Kasumi-1 (cell line): ENCODE data around the gene LZTS3.
"Not testable (repeated sequence)": the region's sequence is repeated elsewhere in the genome, so short reads cannot be mapped to it uniquely, and the experiment has no call there.

Experiments used
- DNase-seq, 2 experiments: peaks; one replicate each; lab custom pipeline; 2025; lab: John Stamatoyannopoulos, UW

LZTS3 gene

GRCh38 chr20:3192226-3193015 lies 19.1 kb upstream of the LZTS3 start:
- no peak for DNase-seq

- DNase-seq = no peak
Observed at GRCh38 chr20:3190681-3191111, 17.3 kb upstream of the LZTS3 start.

GRCh38 chr20:3189561-3190131 lies 16.3 kb upstream of the LZTS3 start:
- DNase-seq = no peak

GRCh38 chr20:3188823-3189413 lies 15.6 kb upstream of the LZTS3 start:
- DNase-seq = no peak

GRCh38 chr20:3187861-3188260 lies 14.5 kb upstream of the LZTS3 start:
- DNase-seq = not testable (repeated sequence)

- no peak for DNase-seq
Observed at GRCh38 chr20:3183896-3184612, 10.7 kb upstream of the LZTS3 start.

GRCh38 chr20:3182429-3182828 lies 9.1 kb upstream of the LZTS3 start:
- not testable (repeated sequence) for DNase-seq

GRCh38 chr20:3181270-3181669 lies 7.9 kb upstream of the LZTS3 start:
- DNase-seq = no peak

GRCh38 chr20:3180319-3180718 lies 7.0 kb upstream of the LZTS3 start:
- no peak for DNase-seq

GRCh38 chr20:3177746-3178485 lies 4.6 kb upstream of the LZTS3 start:
- no peak for DNase-seq

- no peak for DNase-seq
Observed at GRCh38 chr20:3175270-3175669, 1.9 kb upstream of the LZTS3 start.

- DNase-seq = no peak
Observed at GRCh38 chr20:3174442-3175261, 1.3 kb upstream of the LZTS3 start.

GRCh38 chr20:3173610-3174441 lies 477 bp upstream of the LZTS3 start:
- DNase-seq = peak; percentile 64 to 67

GRCh38 chr20:3172126-3172932 lies 1.0 kb downstream of the LZTS3 start:
- DNase-seq = no peak

- DNase-seq = no peak
Observed at GRCh38 chr20:3171391-3172125, 1.8 kb downstream of the LZTS3 start.

GRCh38 chr20:3168829-3169590 lies 4.3 kb downstream of the LZTS3 start:
- no peak for DNase-seq

- DNase-seq = no peak
Observed at GRCh38 chr20:3168079-3168828, 5.1 kb downstream of the LZTS3 start.
